Neuronal stem cell (in vitro differentiated cells): ENCODE measurements around the gene SPHK2.

ENCODE experiments used
- DNase-seq: peaks from one replicate; pipeline ENCODE4 v3.0.0-alpha.2; 2013; ENCODE audit warnings: low spot score
- H2AFZ ChIP-seq: one replicate; pipeline ENCODE4 v1.6.1; 2013; ENCODE audit warnings: mild to moderate bottlenecking, low read length, inconsistent platforms
- H2AK5ac ChIP-seq: 2 replicates; pipeline ENCODE4 v1.6.1; 2013; ENCODE audit warnings: low read depth, mild to moderate bottlenecking, inconsistent platforms, low read length, moderate library complexity, mixed read lengths
- H2BK120ac ChIP-seq: 2 replicates; pipeline ENCODE4 v1.6.1; 2013; ENCODE audit warnings: low read depth, mild to moderate bottlenecking, inconsistent platforms, low read length, moderate library complexity, mixed read lengths
- H2BK12ac ChIP-seq: one replicate; pipeline ENCODE4 v1.6.1; 2013; ENCODE audit warnings: low read length, inconsistent platforms
- H2BK15ac ChIP-seq: 2 replicates; pipeline ENCODE4 v1.6.1; 2013; ENCODE audit warnings: mild to moderate bottlenecking, low read length, inconsistent platforms, mixed read lengths
- H2BK5ac ChIP-seq: one replicate; pipeline ENCODE4 v1.6.1; 2013; ENCODE audit warnings: inconsistent platforms, mild to moderate bottlenecking, low read length, moderate library complexity
- H3K14ac ChIP-seq: one replicate; pipeline ENCODE4 v1.6.1; 2013; ENCODE audit warnings: low read length, inconsistent platforms
- H3K18ac ChIP-seq: 2 replicates; pipeline ENCODE4 v1.6.1; 2013; ENCODE audit warnings: low read length, inconsistent platforms
- H3K23ac ChIP-seq: 2 replicates; pipeline ENCODE4 v1.6.1; 2013; ENCODE audit warnings: low read depth, mild to moderate bottlenecking, mixed read lengths, low read length, inconsistent platforms; ENCODE audit not compliant: poor library complexity
- H3K27ac ChIP-seq: replicated peaks from 3 replicates; pipeline ENCODE4 v1.5.1; 2013; ENCODE audit warnings: low read length, inconsistent platforms
- H3K27me3 ChIP-seq, 3 experiments: 2 replicates each; pipeline ENCODE4 v1.6.1; 2013; ENCODE audit warnings: low read length in 3 of 3, mild to moderate bottlenecking in 2 of 3, inconsistent platforms in 1 of 3, low read depth in 1 of 3, mixed read lengths in 1 of 3, moderate library complexity in 1 of 3; ENCODE audit not compliant: control insufficient read depth in 3 of 3, insufficient read depth in 3 of 3
- H3K36me3 ChIP-seq, 2 donors: replicated peaks in 1 of 2; 2 replicates each; pipeline ENCODE4 v1.6.1; 2013; ENCODE audit warnings: low read length in 2 of 2; ENCODE audit not compliant: control insufficient read depth in 2 of 2, insufficient read depth in 2 of 2
- H3K4ac ChIP-seq: 2 replicates; pipeline ENCODE4 v1.6.1; 2013; ENCODE audit warnings: inconsistent platforms, mild to moderate bottlenecking, low read length, moderate library complexity
- H3K4me1 ChIP-seq, 2 donors: 1 replicate in 1 of 2; 2 replicates in 1 of 2; pipeline ENCODE4 v1.6.1; 2013; ENCODE audit warnings: low read length in 2 of 2, low read depth in 1 of 2; ENCODE audit not compliant: control insufficient read depth in 2 of 2, insufficient read depth in 1 of 2
- H3K4me2 ChIP-seq: one replicate; pipeline ENCODE4 v1.6.1; 2013; ENCODE audit warnings: mild to moderate bottlenecking, low read length, inconsistent platforms; ENCODE audit not compliant: insufficient read depth, poor library complexity, severe bottlenecking
- H3K4me3 ChIP-seq, 2 donors: 2 replicates each; pipeline ENCODE4 v1.5.1; 2013; ENCODE audit warnings: low read length in 2 of 2, mild to moderate bottlenecking in 2 of 2, inconsistent platforms in 1 of 2, moderate library complexity in 1 of 2
- H3K79me1 ChIP-seq: one replicate; pipeline ENCODE4 v1.6.1; 2013; ENCODE audit warnings: low read depth, mild to moderate bottlenecking, inconsistent platforms, low read length, moderate library complexity
- H3K9ac ChIP-seq: one replicate; pipeline ENCODE4 v1.6.1; 2013; ENCODE audit warnings: mild to moderate bottlenecking, low read depth, low read length, inconsistent platforms; ENCODE audit not compliant: poor library complexity
- H3K9me3 ChIP-seq, 2 donors: replicated peaks in 1 of 2; 2 replicates each; pipeline versions ENCODE3 to v1.6.1; 2013; ENCODE audit warnings: low read length in 2 of 2, mild to moderate bottlenecking in 2 of 2, inconsistent platforms in 1 of 2, low read depth in 1 of 2, mixed read lengths in 1 of 2, moderate library complexity in 1 of 2; ENCODE audit not compliant: control insufficient read depth in 2 of 2, insufficient read depth in 1 of 2
- H4K8ac ChIP-seq: one replicate; pipeline ENCODE4 v1.6.1; 2013; ENCODE audit warnings: low read depth, mild to moderate bottlenecking, inconsistent platforms, low read length, moderate library complexity
- H4K91ac ChIP-seq: one replicate; pipeline ENCODE4 v1.6.1; 2013; ENCODE audit warnings: low read length, low read depth, mild to moderate bottlenecking, inconsistent platforms; ENCODE audit not compliant: poor library complexity
- WGBS, 2 donors: extraction: QIAGEN DNeasy Blood & Tissue Kit; methylation state at CpG; one replicate each; pipeline ENCODE4 v1.1.7; 2013; ENCODE audit warnings: missing lambda C conversion rate in 2 of 2, mixed read lengths in 1 of 2; ENCODE audit not compliant: insufficient read length in 2 of 2, insufficient replicate concordance in 1 of 2; ENCODE audit errors: extremely low coverage in 2 of 2; 5-methylcytosine and 5-hydroxymethylcytosine counted together

The SPHK2 gene

GRCh38 chr19:48639483-48640375 lies 20.4 kb downstream of the SPHK2 start:
- Histone ChIP-seq H2AK5ac (peak overlapping the region; percentile 62), H3K36me3 (peaks cover 0 to 4% of the 10 kb centered on the region in 2 donors), H4K91ac (no peak overlapping the region), H3K79me1 (peaks cover 6% of the 10 kb centered on the region), H3K14ac (no peak overlapping the region), H3K4ac (no peak overlapping the region), H3K4me1 (peaks cover 16 to 25% of the 10 kb centered on the region in 2 donors), H2BK12ac (peak overlapping the region; percentile 78), H2BK120ac (peak overlapping the region; percentile 65), H3K9ac (peak overlapping the region; percentile 60), H3K27me3 (peaks cover 0 to 4% (median 0%) of the 10 kb centered on the region in 3 experiments), H2BK15ac (peak overlapping the region; percentile 19), H3K27ac (no peak overlapping the region), H2AFZ (no peak overlapping the region), H3K4me3 (no peak overlapping the region), H3K18ac (peak overlapping the region; percentile 71), H4K8ac (no peak overlapping the region), H3K4me2 (no peak overlapping the region), H2BK5ac (peak overlapping the region; percentile 87), H3K23ac (no peak overlapping the region), H3K9me3 (peaks cover 0 to 3% of the 10 kb centered on the region in 2 donors)
- WGBS, 2 donors: no CpG with 5 or more reads among the region's 33 CpGs
- no peak for DNase-seq

- H3K4me3 ChIP-seq: no peak overlapping the region
Observed at GRCh38 chr19:48641850-48642249, 22.5 kb downstream of the SPHK2 start.

DNA sequence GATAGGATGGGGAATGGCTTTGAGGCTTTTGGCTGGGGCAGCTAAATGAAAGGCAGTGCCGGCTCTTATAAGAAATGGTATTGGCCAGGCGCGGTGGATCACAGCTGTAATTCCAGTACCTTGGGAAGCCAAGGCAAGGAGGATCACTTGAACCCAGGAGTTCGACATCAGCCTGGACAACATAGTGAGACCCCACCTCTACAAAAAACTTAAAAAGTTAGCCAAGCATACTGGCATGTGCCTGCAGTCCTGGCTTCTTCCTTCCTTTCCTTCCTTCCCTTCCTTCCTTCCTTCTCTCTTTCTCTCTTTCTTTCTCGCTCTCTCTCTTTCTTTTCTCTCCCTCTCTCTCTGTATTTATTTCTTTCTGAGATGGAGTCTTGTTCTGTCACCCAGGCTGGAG lies 23.6 kb downstream of the SPHK2 start:
- Histone ChIP-seq H3K4me1 (peaks cover 15 to 23% of the 10 kb centered on the region in 2 donors), H3K14ac (no peak overlapping the region), H3K4me2 (no peak overlapping the region), H3K27ac (no peak overlapping the region), H2AFZ (no peak overlapping the region), H2BK12ac (no peak overlapping the region), H3K36me3 (peaks cover 0 to 4% of the 10 kb centered on the region in 2 donors), H2BK5ac (no peak overlapping the region), H4K91ac (no peak overlapping the region), H3K23ac (no peak overlapping the region), H2AK5ac (no peak overlapping the region), H3K4ac (no peak overlapping the region), H3K9me3 (peaks cover 0 to 3% of the 10 kb centered on the region in 2 donors), H3K79me1 (peaks cover 9% of the 10 kb centered on the region), H4K8ac (no peak overlapping the region), H3K9ac (no peak overlapping the region), H3K27me3 (no peaks in the 10 kb centered on the region), H3K4me3 (no peak overlapping the region), H3K18ac (no peak overlapping the region), H2BK15ac (no peak overlapping the region), H2BK120ac (no peak overlapping the region)
- WGBS, 2 donors: no CpG with 5 or more reads among the region's 5 CpGs
- no peak for DNase-seq

More at GRCh38 chr19:48641850-48642249, 22.5 kb downstream of the SPHK2 start:
- peaks cover 13 to 25% of the 10 kb centered on the region in 2 donors for H3K4me1 ChIP-seq
- no peak overlapping the region for H3K4ac ChIP-seq
- no peak overlapping the region for H4K91ac ChIP-seq
- H3K14ac ChIP-seq: no peak overlapping the region
- no peak overlapping the region for H3K4me2 ChIP-seq
- no peak overlapping the region for H4K8ac ChIP-seq
- H2BK5ac ChIP-seq: no peak overlapping the region
- H3K36me3 ChIP-seq: peaks cover 0 to 4% of the 10 kb centered on the region in 2 donors
- H2AFZ ChIP-seq: no peak overlapping the region
- H2AK5ac ChIP-seq: peak overlapping the region; percentile 19
- H3K9ac ChIP-seq: no peak overlapping the region
- WGBS, 2 donors: no CpG with 5 or more reads among the region's 2 CpGs
- no peak overlapping the region for H3K18ac ChIP-seq
- no peak overlapping the region for H2BK15ac ChIP-seq
- H2BK120ac ChIP-seq: no peak overlapping the region
- H3K79me1 ChIP-seq: peaks cover 9% of the 10 kb centered on the region
- no peak for DNase-seq
- peaks cover 0 to 3% of the 10 kb centered on the region in 2 donors for H3K9me3 ChIP-seq
- no peaks in the 10 kb centered on the region for H3K27me3 ChIP-seq
- no peak overlapping the region for H2BK12ac ChIP-seq
- H3K23ac ChIP-seq: no peak overlapping the region
- no peak overlapping the region for H3K27ac ChIP-seq

- Histone ChIP-seq H3K14ac (no peak overlapping the region), H4K91ac (no peak overlapping the region), H3K4me3 (peak overlapping the region; percentile 3 to 31), H3K4me1 (peaks cover 10 to 17% of the 10 kb centered on the region in 2 donors), H3K9ac (no peak overlapping the region), H3K18ac (peak overlapping the region; percentile 83), H3K27ac (no peak overlapping the region), H2BK12ac (peak overlapping the region; percentile 73), H3K4me2 (peak overlapping the region; percentile 98), H2BK120ac (no peak overlapping the region), H2AFZ (peak overlapping the region; percentile 71), H2BK15ac (peak overlapping the region; percentile 75), H2BK5ac (peak overlapping the region; percentile 66), H3K36me3 (peaks cover 0 to 3% of the 10 kb centered on the region in 2 donors), H3K23ac (peak overlapping the region; percentile 34), H2AK5ac (peak overlapping the region; percentile 96), H3K9me3 (peaks cover 0 to 1% of the 10 kb centered on the region in 2 donors), H4K8ac (peak overlapping the region; percentile 19), H3K4ac (peak overlapping the region; percentile 76), H3K79me1 (peaks cover 9% of the 10 kb centered on the region), H3K27me3 (no peaks in the 10 kb centered on the region)
- no peak for DNase-seq
- WGBS, 2 donors: no CpG with 5 or more reads among the region's 4 CpGs
Observed at GRCh38 chr19:48644355-48644754, 25.0 kb downstream of the SPHK2 start.
